BE2C (cell line): ENCODE results near the gene TMEM272.

Experiments used
- DNase-seq: peaks from one replicate; pipeline ENCODE4 v3.0.0-alpha.2; 2020
- H3K27me3 ChIP-seq: fragments of 250-450 bp; sonication (Bioruptor Pico); 2 replicates; pipeline ENCODE4 v1.5.1; 2020; ENCODE audit warnings: mild to moderate bottlenecking
- H3K36me3 ChIP-seq: fragments of 250-450 bp; sonication (Bioruptor Pico); 2 replicates; pipeline ENCODE4 v1.5.1; 2020; ENCODE audit warnings: mild to moderate bottlenecking
- H3K4me1 ChIP-seq: fragments of 250-450 bp; sonication (Bioruptor Pico); 2 replicates; pipeline ENCODE4 v1.5.1; 2020
- H3K4me3 ChIP-seq: 2 replicates; pipeline ENCODE4 v1.5.1; 2011; ENCODE audit warnings: low read depth, low read length
- H3K9me3 ChIP-seq: fragments of 250-450 bp; sonication (Bioruptor Pico); 2 replicates; pipeline ENCODE4 v1.5.1; 2020
- CTCF ChIP-seq: IDR thresholded peaks from 2 replicates; pipeline ENCODE4 v1.5.1; 2012; ENCODE audit warnings: mild to moderate bottlenecking, low read depth, low read length

Gene TMEM272

GRCh38 chr13:51769455-51770127 lies 75.4 kb downstream of the TMEM272 start:
- DNase-seq: no peak
- no peak for TF ChIP-seq CTCF
- Histone ChIP-seq H3K4me3 (no peak overlapping the region), H3K4me1 (peaks cover 4% of the 10 kb centered on the region), H3K36me3 (no peaks in the 10 kb centered on the region), H3K27me3 (no peaks in the 10 kb centered on the region), H3K9me3 (no peaks in the 10 kb centered on the region)

- Histone ChIP-seq H3K4me3 (no peak overlapping the region), H3K9me3 (no peaks in the 10 kb centered on the region), H3K36me3 (no peaks in the 10 kb centered on the region), H3K4me1 (peaks cover 10% of the 10 kb centered on the region), H3K27me3 (no peaks in the 10 kb centered on the region)
- TF ChIP-seq CTCF: no peak
- no peak for DNase-seq
Measured at GRCh38 chr13:51768976-51769375, 76.0 kb downstream of the TMEM272 start.

GRCh38 chr13:51768378-51768921 lies 76.5 kb downstream of the TMEM272 start:
- no peaks in the 10 kb centered on the region for H3K36me3 ChIP-seq
- no peak for DNase-seq
- H3K27me3 ChIP-seq: no peaks in the 10 kb centered on the region
- no peak overlapping the region for H3K4me3 ChIP-seq
- no peaks in the 10 kb centered on the region for H3K9me3 ChIP-seq
- peaks cover 11% of the 10 kb centered on the region for H3K4me1 ChIP-seq
- no peak; the same call in 1 of the 2 replicates for TF ChIP-seq CTCF

- TF ChIP-seq CTCF: peak; percentile 11; the same call in 1 of the 2 replicates
- Histone ChIP-seq H3K9me3 (no peaks in the 10 kb centered on the region), H3K4me3 (no peak overlapping the region), H3K4me1 (peaks cover 11% of the 10 kb centered on the region), H3K36me3 (no peaks in the 10 kb centered on the region), H3K27me3 (no peaks in the 10 kb centered on the region)
- no peak for DNase-seq
Measured at GRCh38 chr13:51767100-51767499, 77.9 kb downstream of the TMEM272 start.

- H3K4me3 ChIP-seq: no peak overlapping the region
- no peaks in the 10 kb centered on the region for H3K9me3 ChIP-seq
- H3K36me3 ChIP-seq: no peaks in the 10 kb centered on the region; the same call in 1 of the 2 replicates
- DNase-seq: no peak
- peaks cover 11% of the 10 kb centered on the region for H3K4me1 ChIP-seq
- H3K27me3 ChIP-seq: no peaks in the 10 kb centered on the region
- no peak for TF ChIP-seq CTCF
Measured at GRCh38 chr13:51765142-51765515, 79.8 kb downstream of the TMEM272 start.
